Activated CD8-positive, alpha-beta memory T cell treated with anti-CD3 and anti-CD28 coated beads, Interleukin-2, amount 50 U/mL, for 4 hours (primary cell): ENCODE measurements around the gene GNAI3.

Source experiments
- DNase-seq: peaks from one replicate; pipeline ENCODE4 v3.0.0-alpha.2; 2020

GNAI3 gene

DNA sequence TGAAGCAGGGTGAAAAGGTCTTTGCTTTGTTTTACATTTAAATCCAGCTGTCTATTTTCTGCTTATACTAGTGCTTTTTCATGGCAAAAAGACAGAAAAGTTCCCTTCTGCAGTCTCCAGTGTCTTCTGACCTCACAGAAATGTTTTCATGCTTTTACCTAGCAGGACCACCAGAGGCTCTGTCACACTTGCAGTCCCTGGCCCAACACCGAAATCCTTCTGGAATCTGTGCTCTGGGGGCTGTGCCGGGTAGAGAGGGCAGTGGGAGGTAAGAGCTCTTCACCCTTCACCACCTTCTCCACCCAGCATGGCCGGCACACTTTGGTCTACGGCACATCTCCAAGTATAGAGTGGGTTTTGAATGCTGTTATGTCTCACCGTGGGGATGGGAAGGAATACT, 50.2 kb downstream of the GNAI3 start:
- no peak for DNase-seq

DNA sequence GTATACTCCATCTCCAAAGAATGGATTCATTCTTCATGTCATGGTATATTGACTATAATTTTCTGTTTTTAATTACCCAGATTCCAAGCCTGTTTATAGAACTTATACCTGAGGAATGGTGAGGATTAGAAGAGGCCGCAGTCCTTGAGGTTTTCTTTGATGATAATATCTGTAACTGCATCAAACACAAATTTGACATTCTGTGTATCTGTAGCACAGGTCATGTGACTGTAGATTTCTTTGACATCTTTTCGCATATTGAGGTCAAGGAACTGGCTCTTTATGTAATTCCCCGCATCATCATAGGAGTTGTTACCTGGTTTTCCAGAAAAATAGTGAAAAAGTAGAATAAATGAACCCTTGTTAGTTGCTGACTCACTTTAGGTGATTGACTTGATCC, 54.8 kb downstream of the GNAI3 start:
- DNase-seq = no peak

DNA sequence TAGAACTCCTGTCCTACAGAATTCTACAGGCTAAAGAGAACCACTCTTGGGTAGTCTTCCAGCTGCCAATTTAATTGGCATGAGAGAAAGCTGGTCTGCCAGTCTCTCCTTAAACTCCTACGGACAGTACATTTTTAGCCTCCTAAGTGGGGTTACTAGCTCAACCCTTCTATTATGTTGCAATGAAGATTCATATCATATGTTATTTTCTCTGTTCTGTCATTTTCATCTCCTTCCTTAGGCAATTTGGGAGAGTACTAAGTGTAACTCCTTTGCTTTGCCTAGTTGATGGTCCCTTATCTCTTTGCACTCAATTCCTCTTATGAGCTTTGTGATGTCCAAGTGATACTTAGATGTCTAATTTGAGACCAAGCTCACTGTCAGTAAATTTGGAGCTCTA, 57.0 kb downstream of the GNAI3 start:
- DNase-seq = no peak

DNA sequence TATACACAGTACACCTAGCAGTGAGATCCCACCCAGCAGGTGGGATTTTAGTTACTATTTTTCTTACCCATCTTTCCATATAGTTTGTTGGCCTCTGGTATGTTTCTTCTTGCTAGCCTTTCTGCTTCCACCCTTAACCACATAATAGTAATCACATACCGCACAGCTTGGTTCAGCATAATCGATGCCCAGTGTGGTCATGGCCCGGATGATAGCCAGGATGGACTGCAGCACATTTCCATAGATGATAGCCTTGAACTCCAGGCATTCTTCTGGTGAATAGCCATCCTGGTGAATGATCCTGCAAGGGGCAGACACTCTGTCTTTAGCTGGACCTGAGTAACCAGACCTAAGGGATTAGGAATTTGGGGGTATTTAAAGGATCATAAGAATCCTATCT, 61.5 kb downstream of the GNAI3 start:
- no peak for DNase-seq

DNA sequence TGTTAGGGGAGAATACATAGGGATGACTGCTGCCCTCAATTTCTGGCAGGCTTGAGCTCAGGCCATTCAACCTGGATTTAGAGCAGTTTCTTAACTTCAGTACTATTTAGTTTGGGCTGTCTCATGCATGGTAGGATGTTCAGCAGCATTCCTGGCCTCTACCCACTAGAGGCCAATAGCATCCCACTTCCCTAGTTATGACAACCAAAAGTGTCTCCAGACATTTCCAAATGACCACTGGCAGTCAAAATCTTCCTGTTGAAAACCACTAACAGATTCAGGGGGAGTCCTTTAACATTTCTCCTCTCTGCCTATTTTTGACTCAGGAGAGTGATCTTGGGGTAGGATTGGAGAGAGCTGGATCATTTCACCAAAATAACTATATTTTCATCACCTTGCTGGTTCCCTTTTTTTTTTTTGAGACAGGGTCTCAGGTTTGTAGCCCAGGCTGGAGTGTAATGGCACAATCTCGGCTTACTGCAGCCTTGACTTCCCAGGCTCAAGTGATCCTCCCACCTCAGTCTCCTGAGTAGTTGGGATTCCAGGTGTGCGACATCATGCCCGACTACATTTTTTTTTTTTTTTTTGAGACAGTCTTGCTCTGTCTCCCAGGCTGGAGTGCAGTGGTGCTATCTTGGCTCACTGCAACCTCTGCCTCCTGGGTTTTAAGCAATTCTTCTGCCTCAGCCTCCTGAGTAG, 62.3 kb downstream of the GNAI3 start:
- no peak for DNase-seq

DNA sequence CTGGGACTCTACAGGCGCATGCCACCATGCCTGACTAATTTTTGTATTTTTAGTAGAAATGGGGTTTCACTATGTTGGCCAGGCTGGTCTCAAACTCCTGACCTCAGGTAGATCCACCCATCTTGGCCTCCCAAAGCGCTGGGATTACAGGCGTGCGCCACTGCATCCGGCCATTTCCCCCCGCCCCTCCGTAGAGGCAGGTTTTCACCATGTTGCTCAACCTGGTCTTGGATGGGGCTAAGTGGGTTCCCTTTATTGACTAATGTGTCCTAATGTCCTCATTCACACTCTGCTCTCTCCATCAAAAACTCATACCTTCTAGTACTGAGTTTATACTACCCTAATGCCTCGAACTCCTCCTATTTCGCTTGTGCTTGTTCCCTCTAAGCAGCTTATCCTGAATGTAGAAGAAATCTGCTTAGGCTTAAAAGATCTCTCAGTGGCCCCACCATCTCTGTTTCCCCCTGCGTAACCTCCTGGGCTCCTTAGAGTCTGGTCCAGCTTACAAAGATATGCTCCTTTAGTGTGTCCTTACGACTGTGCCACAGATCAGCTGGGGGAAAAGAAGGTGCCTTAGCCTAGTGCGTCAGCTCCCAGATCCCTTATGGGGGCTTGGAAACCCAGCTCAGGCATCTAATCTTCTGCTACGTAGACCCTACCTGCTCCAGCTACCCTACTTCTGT, 63.0 kb downstream of the GNAI3 start:
- DNase-seq = no peak

DNA sequence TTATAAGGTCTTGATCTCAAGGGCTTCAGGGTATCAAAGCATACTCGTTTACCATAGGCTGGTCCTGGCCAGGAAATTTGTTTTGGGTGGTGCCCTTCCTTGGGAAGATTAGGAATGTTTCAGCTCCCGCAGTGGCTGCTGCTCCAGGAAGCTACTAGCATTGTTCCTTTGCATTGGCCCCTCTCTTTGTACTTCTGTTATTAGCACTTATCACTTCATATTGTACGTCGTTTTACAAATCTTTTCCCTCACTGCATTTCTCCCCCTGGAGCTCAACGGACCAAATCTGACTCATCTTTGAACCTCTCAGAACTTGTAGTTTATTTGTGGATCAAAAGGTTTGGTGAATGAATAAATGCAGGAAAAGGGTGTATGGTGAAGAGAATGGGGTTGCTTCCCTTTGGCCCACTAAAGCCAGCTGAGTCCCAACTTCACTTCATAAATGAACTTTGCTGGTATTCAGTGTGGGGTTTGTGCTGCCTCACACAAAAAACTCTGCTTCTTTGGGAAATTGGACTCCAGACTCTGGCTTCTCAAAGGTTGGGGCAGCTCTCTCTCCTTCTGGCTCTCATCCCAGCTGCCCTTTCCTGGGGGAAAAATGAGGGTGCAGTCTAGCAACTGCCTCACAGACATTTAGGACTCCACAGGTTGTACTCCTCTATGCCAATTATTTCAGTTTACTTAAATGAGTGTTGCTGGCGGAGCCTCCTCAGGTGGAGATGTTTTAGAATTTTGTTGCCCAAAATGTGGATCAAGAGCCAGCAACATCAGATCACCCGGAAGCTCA, 65.1 kb downstream of the GNAI3 start:
- DNase-seq = no peak

DNA sequence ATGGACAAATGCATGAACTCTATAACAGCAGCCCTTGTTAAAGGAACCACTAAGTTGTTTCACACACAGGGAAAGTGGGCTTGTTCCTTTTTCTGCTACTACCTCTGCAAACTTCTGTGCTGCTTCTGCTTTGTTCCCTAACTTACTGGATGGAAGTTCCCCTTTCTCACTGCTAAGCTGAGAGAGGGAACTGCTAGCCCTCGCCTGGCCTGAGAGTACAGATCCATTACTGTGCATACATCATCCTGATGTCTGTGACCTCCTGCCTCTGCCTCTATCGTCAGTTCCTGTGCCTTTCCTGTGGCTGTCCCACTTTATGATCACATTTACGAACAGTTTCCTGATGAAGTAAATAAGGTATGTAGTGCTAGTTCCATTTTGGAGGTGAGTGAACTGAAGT, 67.5 kb downstream of the GNAI3 start:
- DNase-seq = no peak

DNA sequence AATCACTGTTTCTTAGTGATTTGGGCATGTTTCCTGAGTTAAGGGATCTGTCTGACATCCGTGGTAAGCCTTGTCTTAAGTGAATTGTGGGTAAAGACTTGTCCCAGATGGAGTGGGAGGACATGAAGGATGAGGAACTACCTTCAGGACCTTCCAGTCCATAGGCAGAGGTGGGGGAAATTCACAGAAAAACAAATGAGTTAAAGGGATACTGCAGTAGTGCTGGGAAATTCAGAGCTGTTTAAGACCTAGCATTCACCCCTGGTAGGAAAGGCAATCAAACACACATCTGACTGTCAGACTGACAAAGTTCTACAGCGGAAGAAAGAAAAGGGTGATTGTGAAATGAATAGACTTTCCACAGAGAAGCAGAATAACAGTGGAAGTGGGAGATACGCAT, 68.0 kb downstream of the GNAI3 start:
- no peak for DNase-seq

DNA sequence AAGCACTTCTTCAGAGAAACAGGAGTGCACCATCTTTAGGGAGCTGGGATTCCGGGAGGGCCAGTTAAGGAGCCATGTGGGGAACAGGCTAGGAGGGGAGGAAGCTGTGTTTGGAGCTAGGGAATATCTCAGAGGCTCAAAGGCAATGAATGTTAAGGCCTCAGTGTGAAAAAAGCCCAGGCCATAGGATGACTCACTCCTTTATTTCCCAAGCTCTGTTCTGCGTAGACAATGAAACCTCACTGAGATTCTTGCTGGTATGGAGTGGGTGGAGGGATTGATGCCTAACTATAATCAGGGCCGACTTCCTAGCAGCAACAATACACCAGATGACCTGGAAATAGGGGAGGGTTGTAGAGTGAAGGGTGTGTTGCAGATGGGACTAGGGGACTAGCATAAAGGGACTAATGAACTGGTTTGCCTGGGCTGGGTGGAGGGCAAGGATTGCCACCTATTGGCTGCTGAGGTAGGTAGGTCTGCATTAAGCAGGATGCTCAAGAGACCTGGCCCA, 68.9 kb downstream of the GNAI3 start:
- no peak for DNase-seq

DNA sequence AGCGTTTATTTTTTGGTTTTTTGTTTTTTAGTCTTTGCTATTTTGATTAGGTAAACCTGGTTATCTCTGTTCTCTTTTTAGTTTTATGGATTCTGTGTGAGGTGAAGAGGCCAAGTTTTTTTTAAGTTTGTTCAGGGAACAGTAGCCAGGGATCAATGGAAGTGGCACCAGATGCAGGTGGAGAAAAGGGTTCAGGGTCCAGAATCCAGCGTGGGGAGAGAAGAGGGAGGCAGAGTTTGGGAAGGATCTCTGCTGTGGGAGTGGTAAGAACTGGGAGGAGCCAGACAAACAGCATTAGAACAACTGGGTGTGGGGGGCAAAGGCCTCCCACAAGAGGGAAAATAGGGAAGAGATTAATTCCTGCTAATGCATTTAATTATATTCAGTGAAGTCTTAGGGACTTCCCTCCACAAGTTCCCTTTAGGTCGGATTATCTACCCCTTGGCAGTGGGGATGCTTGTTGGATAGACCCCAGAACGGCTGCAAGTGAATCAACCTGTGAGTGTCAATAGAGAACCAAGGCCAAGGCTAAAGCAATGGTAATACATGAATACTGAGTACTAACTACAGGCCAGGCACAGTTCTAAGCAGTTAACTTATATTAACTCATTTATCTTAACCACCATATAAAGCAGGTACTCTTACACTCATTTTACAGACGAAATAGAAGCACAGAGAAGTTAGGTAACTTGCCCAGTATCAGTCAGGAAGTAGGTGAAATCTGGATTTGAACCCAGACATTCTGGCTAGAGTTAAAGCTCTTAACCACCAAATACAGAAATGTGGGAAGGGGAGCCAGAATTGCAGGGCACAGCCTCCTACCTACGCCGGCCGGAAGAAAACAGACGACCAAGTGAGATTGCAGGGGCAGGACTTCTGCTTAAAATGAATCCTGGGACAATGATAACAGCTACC, 70.5 kb downstream of the GNAI3 start:
- DNase-seq = no peak

DNA sequence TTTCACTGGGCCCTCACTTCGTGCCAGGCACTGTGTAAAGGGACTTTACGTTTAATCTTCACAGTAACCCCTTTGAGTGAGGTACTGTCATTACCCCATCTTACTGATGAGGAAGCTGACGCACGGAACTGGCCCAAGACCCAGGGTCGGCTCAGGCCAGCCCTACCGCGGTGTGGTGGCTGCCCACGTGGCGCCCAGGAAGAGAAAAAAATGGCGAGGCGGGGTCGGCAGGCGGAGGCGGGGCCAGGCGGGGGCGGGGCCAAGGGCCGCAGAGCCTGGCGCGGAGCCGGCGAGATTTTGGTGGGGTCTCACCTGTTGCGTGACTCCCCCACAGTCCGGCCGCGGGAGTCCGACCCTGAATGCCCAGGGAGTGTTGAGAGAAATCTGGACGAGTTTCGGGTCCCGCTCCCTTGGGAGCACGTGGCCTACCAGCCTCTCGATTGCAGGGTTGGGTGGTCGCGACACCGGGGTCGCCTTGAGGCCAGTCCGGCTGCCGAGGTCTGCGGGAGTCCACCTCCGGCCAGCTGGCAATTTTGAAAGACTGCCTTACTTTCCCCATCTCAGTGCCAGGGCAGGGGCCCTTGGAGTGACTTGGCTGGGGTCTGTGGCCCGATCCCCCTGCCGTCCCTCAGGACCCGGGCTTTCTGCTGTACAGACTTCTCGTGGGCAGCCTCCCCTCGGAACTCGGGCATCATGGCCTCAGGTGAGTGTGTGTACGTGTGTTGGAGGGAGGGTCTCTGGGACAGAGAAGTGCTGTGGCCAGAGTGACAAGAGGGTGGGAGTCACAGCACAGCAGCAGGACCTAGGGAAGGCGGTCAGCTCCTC, 71.4 kb downstream of the GNAI3 start, which contains the start of the genes AMPD2 and GNAT2:
Gene AMPD2 (plus strand): TSS at position 262 of the 825 bp plus-strand sequence. CDS start 1,339 bp downstream, outside the sequence.
Gene GNAT2 (minus strand): TSS at position 41 of the 825 bp plus-strand sequence. CDS start 6,746 bp downstream, outside the sequence.
- peak; percentile 71 for DNase-seq

DNA sequence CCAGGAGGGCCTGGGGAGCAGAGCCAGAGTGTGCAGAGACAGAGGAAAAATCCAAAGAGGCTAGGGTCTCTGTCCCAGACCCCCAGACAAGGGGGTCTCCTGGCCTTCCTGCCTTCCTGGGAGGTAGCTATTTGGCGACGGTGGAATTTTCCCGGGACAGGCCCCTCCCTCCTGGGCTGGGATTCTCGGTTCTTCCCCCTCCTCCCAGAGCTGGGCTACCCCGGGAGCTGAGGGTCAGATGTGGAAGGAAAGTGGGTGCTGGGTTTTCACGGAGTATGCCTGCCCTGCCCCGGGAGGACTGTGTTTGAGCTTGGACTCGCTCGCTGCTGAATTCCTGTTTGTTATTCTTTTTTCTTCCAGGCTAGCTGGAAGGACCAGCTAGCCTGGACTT, 72.0 kb downstream of the GNAI3 start:
- DNase-seq = no peak

DNA sequence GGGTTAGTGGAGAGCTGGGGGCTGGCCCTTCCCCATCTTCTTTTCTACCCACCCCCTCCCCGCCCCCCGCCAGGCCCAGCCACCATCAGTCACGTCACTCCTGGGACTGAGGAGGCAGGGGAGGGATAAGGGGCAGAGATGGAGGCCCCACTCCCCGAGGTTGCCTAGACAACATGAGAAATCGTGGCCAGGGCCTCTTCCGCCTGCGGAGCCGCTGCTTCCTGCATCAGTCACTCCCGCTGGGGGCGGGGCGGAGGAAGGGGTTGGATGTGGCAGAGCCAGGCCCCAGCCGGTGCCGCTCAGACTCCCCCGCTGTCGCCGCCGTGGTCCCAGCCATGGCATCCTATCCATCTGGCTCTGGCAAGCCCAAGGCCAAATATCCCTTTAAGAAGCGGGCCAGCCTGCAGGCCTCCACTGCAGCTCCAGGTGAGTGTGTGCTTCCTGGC, 72.4 kb downstream of the GNAI3 start:
- peak; percentile 98 for DNase-seq

DNA sequence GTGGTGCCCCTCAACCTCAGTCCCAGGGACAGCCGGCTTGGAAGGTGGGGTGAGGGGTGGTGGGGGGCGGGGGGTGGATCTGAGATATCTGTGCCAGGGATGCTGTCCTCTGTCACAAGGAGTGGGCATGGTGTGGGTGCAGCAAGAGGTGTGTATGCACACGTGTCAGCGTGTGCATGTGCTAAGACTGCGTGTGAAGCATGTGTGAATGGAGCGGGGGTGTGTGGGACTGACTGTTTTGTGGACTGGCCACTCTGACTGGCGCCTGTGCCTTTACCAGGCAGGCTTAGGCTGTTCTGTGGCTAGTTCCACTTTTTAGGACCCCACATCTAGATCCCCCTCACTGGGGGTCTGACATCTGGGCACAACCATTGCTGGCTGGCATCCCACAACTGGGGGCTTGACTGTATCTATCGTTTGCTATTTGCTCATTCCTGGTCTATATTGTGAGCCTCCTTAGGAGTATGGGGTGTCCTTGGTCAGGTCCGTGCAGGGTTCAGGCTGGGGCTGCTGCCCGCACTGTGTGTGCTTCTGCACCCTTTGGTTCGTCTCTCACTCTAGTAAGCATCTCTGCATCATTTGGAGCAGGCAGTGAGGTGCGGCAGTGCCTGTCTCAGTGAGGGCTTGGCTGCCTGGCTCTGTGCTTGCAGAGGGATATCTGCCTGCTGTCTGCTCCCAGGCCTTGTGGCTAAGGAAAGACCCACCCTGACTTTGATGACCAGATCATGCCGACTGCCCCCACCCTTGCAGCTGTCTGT, 73.1 kb downstream of the GNAI3 start:
- no peak for DNase-seq

DNA sequence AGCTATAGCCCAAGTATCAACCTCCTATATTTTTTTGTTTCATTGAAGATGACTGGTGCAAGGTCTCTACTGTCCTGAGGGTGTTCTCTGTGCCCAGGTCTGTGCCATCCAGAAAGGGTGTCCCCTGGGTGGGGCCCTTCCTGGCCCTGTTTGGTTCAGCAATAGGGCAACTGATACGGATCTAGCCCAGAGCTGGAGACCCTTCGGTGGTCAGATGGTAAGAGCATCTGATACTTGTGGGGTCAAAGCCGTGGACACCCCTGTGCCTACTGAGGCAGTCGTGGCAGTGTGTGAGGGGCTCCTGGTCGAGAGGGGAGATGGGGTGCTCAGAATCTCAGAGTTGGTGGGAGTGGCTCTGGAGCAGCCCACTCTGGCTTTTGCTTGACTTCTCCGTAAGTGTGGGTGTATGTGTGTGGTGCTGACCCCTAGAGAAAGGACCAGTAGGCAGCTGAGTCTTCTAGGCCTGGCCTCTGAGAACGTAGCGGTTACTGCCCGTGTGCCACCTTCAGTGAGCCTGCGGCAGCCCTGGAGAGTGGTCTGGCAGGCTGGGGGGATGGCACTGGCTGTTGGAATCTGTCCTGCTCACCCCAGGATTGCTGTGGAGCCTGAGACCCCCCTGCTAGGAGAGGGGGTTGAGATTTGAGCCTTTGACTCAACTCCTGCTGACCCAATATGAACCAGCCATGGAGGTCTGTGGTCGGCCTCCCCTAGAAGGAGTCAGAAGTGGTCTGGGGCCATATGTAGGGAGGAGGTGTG, 73.9 kb downstream of the GNAI3 start:
- DNase-seq = no peak

DNA sequence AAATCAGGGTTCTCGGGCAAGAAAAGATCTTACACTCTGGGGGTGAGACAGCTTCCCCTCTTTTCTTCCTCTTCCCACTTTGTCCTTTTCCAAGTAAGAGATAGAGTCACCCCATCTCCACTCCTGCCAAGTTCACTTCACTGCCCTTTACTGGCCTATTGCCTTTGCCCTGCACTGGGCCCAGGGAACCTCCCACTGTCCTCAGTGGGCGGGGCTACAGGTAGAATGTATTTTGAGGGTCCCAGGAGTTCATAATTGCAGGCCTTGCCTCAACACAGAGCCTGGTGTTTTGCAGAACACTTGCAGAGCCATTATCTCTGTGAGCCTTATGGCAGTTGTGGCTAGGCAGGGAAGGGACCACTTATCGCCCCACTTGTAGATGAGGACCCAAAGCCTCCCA, 74.5 kb downstream of the GNAI3 start:
- no peak for DNase-seq

DNA sequence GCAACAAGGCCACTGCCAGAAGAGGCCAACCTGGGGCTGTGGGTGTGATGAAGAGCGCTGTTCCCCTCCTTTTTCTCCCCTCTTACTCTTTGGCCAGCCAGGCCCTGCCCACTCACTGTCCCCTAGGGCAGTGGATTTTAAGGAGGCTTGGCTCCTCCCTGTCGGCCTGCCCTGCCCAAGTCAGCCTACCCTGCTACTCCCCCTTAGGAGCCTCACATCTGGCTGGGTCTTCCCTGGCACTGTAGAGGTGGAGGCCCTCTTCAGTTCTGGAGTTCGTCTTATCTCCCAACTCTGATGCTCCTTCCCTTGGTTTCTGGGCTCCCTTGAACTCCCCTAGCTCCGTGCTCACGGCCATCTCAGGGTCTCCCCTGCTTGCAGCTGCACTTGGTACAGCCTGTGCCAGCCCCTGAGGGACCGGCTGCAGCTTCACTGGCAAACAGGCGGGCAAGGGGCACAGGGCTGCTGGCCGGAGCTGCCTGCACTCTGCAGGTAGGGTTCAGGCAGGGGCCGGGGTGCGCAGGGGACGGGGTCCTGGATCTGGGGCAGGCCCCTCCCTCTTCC, 75.3 kb downstream of the GNAI3 start:
- DNase-seq = no peak

DNA sequence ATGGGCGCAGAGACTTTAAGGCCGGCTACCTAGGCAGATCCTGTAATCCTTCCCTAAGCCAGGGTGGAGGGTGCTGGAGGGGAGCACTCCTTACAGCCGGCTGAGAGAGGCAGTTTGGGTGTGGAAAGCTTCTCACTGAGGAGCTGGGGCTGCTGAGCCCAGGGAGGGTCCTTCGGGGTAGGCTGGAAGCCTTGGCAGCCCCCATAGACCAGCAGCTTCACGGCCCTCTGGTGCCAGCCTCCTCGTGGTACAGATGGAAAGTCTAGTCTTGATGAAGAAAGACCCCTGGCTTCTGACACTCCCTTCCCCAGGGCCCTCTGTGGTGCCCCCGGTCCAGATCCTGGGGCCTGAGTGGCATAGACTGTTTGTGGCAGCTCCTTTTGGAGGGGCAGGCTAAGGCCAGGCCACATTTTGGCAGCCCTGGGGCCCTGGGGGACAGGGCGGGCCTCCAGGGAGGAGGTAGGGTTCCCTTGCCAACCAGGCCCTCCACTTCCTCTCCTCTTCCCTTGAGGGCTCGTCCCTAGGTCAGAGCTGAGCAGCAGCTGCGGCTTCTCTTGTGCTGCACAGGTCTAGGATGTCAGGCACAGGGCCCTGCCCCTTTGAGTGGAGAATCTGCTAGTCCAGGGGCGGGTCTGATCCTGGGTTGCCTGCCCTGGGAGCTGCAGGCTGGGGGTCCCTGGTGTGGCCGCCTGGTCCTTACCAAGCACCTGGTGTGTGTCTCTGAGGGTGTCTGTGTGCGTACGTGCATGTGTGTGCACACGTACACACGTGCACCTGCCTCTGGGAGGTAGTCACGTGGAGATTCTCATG, 76.0 kb downstream of the GNAI3 start:
- DNase-seq = no peak
